OCI-LY7 (cell line): ENCODE results near the gene ZNF668. TPM values are rescaled to one million over a fixed set of nuclear protein-coding genes. Genes with fewer than 3 reads are reported as not detected.

Experiments used
- BruUV-seq: library from RNA; stranded (reverse); fragments of 400-500 nt; replicated peaks from 2 replicates; lab custom pipeline; 2021; lab: Mats Ljungman, UMichigan
- CTCF ChIA-PET: fragments of 300-600 bp; sonication (Branson Sonifier 250); formaldehyde crosslinking; loops from one replicate; lab custom pipeline; 2022; ENCODE audit warnings: antibody characterized with exemption; ENCODE audit not compliant: unreplicated experiment; lab: Charles Lee
- POLR2A ChIA-PET: fragments of 300-600 bp; sonication (Branson Sonifier 250); formaldehyde crosslinking; loops from one replicate; lab custom pipeline; 2022; ENCODE audit warnings: antibody characterized with exemption; lab: Charles Lee
- DNase-seq: peaks from one replicate; pipeline ENCODE4 v3.0.0-alpha.2; 2015; ENCODE audit warnings: low spot score
- H2AFZ ChIP-seq: fragments of 200-600 bp; sonication (generic), shearing (Covaris generic); 2 replicates; pipeline ENCODE4 v1.6.1; 2014; ENCODE audit warnings: mild to moderate bottlenecking, antibody characterized with exemption, low read length, moderate library complexity
- H3K27ac ChIP-seq: fragments of 200-600 bp; sonication (generic); 2 replicates; pipeline ENCODE4 v1.5.1; 2014; ENCODE audit warnings: mixed run types, low read depth, mild to moderate bottlenecking, moderate library complexity, low read length, inconsistent platforms; ENCODE audit not compliant: poor library complexity, severe bottlenecking
- H3K36me3 ChIP-seq: fragments of 200-600 bp; sonication (generic); 2 replicates; pipeline ENCODE4 v1.6.1; 2014; ENCODE audit warnings: mild to moderate bottlenecking, antibody characterized with exemption, low read length, moderate library complexity, mixed read lengths; ENCODE audit not compliant: insufficient read depth
- H3K4me1 ChIP-seq: fragments of 200-600 bp; sonication (generic); 2 replicates; pipeline ENCODE4 v1.5.1; 2014; ENCODE audit warnings: mild to moderate bottlenecking, low read length; ENCODE audit not compliant: insufficient read depth, poor library complexity, severe bottlenecking
- H3K4me2 ChIP-seq: fragments of 200-600 bp; sonication (generic); 2 replicates; pipeline ENCODE4 v1.6.1; 2014; ENCODE audit warnings: mild to moderate bottlenecking, low read length
- H3K4me3 ChIP-seq: fragments of 200-600 bp; sonication (generic); 2 replicates; pipeline ENCODE4 v1.5.1; 2014; ENCODE audit warnings: mild to moderate bottlenecking, low read depth, low read length; ENCODE audit not compliant: poor library complexity, severe bottlenecking
- H3K79me2 ChIP-seq: fragments of 200-600 bp; sonication (generic); 2 replicates; pipeline ENCODE4 v1.6.1; 2016; ENCODE audit warnings: low read depth, mild to moderate bottlenecking, low read length, moderate library complexity, mixed read lengths; ENCODE audit not compliant: insufficient read depth
- H3K9me2 ChIP-seq: fragments of 200-600 bp; sonication (generic); 2 replicates; pipeline ENCODE4 v1.6.1; 2016; ENCODE audit warnings: mild to moderate bottlenecking, low read length, mixed read lengths; ENCODE audit not compliant: insufficient read depth
- H3K9me3 ChIP-seq: fragments of 200-600 bp; sonication (generic); 2 replicates; pipeline ENCODE4 v1.6.1; 2014; ENCODE audit warnings: mild to moderate bottlenecking, mixed run types, low read length, mixed read lengths
- H4K20me1 ChIP-seq: fragments of 200-600 bp; sonication (generic); 2 replicates; pipeline ENCODE4 v1.6.1; 2014; ENCODE audit warnings: mild to moderate bottlenecking, antibody characterized with exemption, low read length, moderate library complexity, mixed read lengths; ENCODE audit not compliant: insufficient read depth
- EZH2phosphoT487 ChIP-seq: fragments of 200-600 bp; sonication (generic); IDR thresholded peaks from 2 replicates; pipeline ENCODE4 v1.6.1; 2018; ENCODE audit warnings: low read depth, borderline replicate concordance, mild to moderate bottlenecking, mixed run types, antibody characterized with exemption, low read length, moderate library complexity, mixed read lengths
- intact Hi-C: fragments of 100-400 bp; cut with micrococcal nuclease; formaldehyde crosslinking; loops from one replicate; pipeline ENCODE4 v1.10.0; 2022; ENCODE audit not compliant: unreplicated experiment
- total RNA-seq, 2 experiments: library from RNA; depleted of rRNA in 1 of 2; stranded (reverse); fragments of >200 nt in 1 of 2; shearing (Covaris generic) in 1 of 2; gene quantifications; 2 replicates each; pipeline ENCODE4 v1.2.3, GENCODE V29; 2014 to 2022
- TF ChIP-seq, protein P1 (sequence below): fragments of 200-600 bp; sonication (generic); conservative IDR thresholded peaks from 2 replicates; pipeline ENCODE4 v1.5.1; 2014; ENCODE audit warnings: mild to moderate bottlenecking, antibody characterized with exemption, low read length, moderate library complexity, mixed read lengths

ZNF668 gene
- total RNA-seq, 2 experiments from 2014 or later = 7.8 to 21.7 TPM

GRCh38 chr16:31050280-31051030 is 23.6 kb downstream of the ZNF668 start:
- H3K4me3 ChIP-seq = no peak overlapping the region
- no peak for TF ChIP-seq EZH2phosphoT487
- TF ChIP-seq, protein P1, sequence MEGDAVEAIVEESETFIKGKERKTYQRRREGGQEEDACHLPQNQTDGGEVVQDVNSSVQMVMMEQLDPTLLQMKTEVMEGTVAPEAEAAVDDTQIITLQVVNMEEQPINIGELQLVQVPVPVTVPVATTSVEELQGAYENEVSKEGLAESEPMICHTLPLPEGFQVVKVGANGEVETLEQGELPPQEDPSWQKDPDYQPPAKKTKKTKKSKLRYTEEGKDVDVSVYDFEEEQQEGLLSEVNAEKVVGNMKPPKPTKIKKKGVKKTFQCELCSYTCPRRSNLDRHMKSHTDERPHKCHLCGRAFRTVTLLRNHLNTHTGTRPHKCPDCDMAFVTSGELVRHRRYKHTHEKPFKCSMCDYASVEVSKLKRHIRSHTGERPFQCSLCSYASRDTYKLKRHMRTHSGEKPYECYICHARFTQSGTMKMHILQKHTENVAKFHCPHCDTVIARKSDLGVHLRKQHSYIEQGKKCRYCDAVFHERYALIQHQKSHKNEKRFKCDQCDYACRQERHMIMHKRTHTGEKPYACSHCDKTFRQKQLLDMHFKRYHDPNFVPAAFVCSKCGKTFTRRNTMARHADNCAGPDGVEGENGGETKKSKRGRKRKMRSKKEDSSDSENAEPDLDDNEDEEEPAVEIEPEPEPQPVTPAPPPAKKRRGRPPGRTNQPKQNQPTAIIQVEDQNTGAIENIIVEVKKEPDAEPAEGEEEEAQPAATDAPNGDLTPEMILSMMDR = no peak
- H3K27ac ChIP-seq = no peak overlapping the region
- no peaks in the 10 kb centered on the region for H3K36me3 ChIP-seq
- no peaks in the 10 kb centered on the region for H3K9me2 ChIP-seq
- H2AFZ ChIP-seq = no peak overlapping the region
- no peaks in the 10 kb centered on the region for H3K79me2 ChIP-seq
- no TSS peak for BruUV-seq
- no peaks in the 10 kb centered on the region for H3K4me1 ChIP-seq
- POLR2A ChIA-PET = interaction anchor here (0.5 to 0.7 kb wide), 3 partner anchors 9 to 93 kb away, joined by 3 to 4 read pairs (median 3); no protein-coding TSS in a partner anchor
- H4K20me1 ChIP-seq = no peaks in the 10 kb centered on the region
- CTCF ChIA-PET = interaction anchor here (0.6 kb wide), 1 partner anchor 31 kb away, joined by 3 read pairs; no protein-coding TSS in a partner anchor
- intact Hi-C loops = no loop called here
- no peak for DNase-seq
- H3K4me2 ChIP-seq = no peak overlapping the region
- H3K9me3 ChIP-seq = no peaks in the 10 kb centered on the region

- Histone ChIP-seq H2AFZ (no peak overlapping the region), H3K36me3 (no peaks in the 10 kb centered on the region; the same call in 1 of the 2 replicates), H3K9me3 (no peaks in the 10 kb centered on the region), H3K9me2 (no peaks in the 10 kb centered on the region), H3K79me2 (no peaks in the 10 kb centered on the region), H4K20me1 (no peaks in the 10 kb centered on the region), H3K4me3 (no peak overlapping the region), H3K4me1 (no peaks in the 10 kb centered on the region), H3K27ac (no peak overlapping the region), H3K4me2 (no peak overlapping the region)
- CTCF ChIA-PET = no interaction called here
- no peak for TF ChIP-seq EZH2phosphoT487
- TF ChIP-seq, protein P1 = no peak
- POLR2A ChIA-PET = no interaction called here
- BruUV-seq = no TSS peak
- no peak for DNase-seq
- intact Hi-C loops = no loop called here
Observed at GRCh38 chr16:31043898-31044481, 30.1 kb downstream of the ZNF668 start.
